Gastroesophageal sphincter (tissue), 3 donors: Measurements from ENCODE around the gene NCKAP5.

Experiments used
- CTCF ChIP-seq, 4 experiments: fragments of 200-600 bp in 2 of 4; fragments of 450-650 bp in 2 of 4; sonication (generic) in 1 of 4; IDR thresholded peaks; one replicate each; pipeline ENCODE4 v1.5.1; 2017 to 2019; ENCODE audit warnings: antibody characterized with exemption in 4 of 4, mild to moderate bottlenecking in 2 of 4, moderate library complexity in 2 of 4
- POLR2AphosphoS5 ChIP-seq: sonication (generic); formaldehyde crosslinking; IDR thresholded peaks from one replicate; pipeline ENCODE4 v1.6.1; 2017; ENCODE audit warnings: antibody characterized with exemption

DNA sequence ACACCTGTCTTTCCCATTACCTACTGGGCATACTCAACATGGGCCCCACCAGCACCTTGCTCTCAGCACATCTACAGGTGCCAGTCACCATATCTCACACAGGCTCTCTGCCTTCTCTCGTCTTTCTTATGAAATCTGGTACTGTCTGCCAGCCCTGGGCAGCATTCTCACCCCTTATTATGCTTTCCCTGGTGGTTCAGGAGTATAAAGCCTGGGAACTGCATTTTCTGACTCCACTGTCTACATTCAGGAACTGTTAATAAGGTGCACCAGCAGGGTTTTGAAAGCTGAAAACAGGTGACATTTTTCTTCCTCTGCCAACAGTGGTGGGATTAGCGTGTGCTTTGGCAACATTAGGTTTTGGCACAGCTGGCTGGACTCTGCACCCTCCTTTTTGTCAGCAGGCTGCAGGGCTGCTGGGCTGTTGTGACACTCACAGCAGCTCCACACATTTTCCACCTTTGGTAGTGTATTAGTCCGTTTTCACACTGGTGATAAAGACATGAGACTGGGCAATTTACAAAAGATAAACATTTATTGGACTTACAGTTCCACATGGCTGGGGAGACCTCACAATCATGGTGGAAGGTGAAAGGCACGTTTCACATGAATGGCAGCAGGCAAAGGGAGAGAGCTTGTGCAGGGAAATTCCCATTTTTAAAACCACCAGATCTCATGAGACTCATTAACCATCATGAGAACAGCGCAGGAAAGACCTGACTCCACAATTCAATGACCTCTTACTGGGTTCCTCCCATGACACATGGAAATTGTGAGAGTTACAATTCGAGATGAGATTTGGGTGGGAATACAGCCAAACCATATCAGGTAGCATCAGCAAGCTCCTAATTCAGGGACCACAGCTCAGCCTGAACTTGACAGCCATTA is 555.2 kb downstream of the NCKAP5 start:
- no peak for TF ChIP-seq POLR2AphosphoS5
- no peak for TF ChIP-seq CTCF (IDR thresholded peaks at IDR 0.05)
